Left lung (tissue), 10 donors: ENCODE measurements around the gene GMDS. TPM values are rescaled to one million over a fixed set of nuclear protein-coding genes. Genes with fewer than 3 reads are reported as not detected.

Experiments
- ATAC-seq: fragments of 200-7000 bp; cut with Tn5 transposase; one replicate; pipeline ENCODE4 v1.9.1; 2020; ENCODE audit warnings: moderate library complexity
- DNase-seq, 4 donors: peaks; one replicate each; pipeline ENCODE4 v3.0.0-alpha.2; 2013 to 2020
- H3K27ac ChIP-seq, 2 donors: fragments of 200-600 bp; sonication (generic) in 1 of 2; one replicate each; pipeline versions ENCODE4 v1.5.0 to v1.8.0; 2020 to 2021
- H3K27me3 ChIP-seq, 2 donors: fragments of 200-600 bp; sonication (generic) in 1 of 2; one replicate each; pipeline versions ENCODE4 v1.5.0 to v1.8.0; 2020 to 2021
- H3K36me3 ChIP-seq, 2 donors: fragments of 200-600 bp; sonication (generic) in 1 of 2; one replicate each; pipeline versions ENCODE4 v1.5.0 to v1.8.0; 2020 to 2021
- H3K4me1 ChIP-seq, 2 donors: fragments of 200-600 bp; one replicate each; pipeline ENCODE4 v1.8.0; 2021
- H3K4me3 ChIP-seq, 2 donors: fragments of 200-600 bp; sonication (generic) in 1 of 2; one replicate each; pipeline versions ENCODE4 v1.5.0 to v1.8.0; 2020 to 2021; ENCODE audit warnings: mild to moderate bottlenecking in 1 of 2
- H3K9me3 ChIP-seq, 2 donors: fragments of 200-600 bp; sonication (generic) in 1 of 2; one replicate each; pipeline versions ENCODE4 v1.5.0 to v1.8.0; 2020 to 2021
- CTCF ChIP-seq, 2 donors: fragments of 200-600 bp; sonication (generic) in 1 of 2; IDR thresholded peaks; one replicate each; pipeline versions ENCODE4 v1.5.0 to v1.8.0; 2021; ENCODE audit warnings: antibody characterized with exemption in 2 of 2
- intact Hi-C, 2 donors: fragments of 100-400 bp; cut with DNase I; formaldehyde crosslinking; loops; one replicate each; pipeline versions ENCODE4 v1.11.2 to v1.14.2; 2022
- polyA plus RNA-seq, 6 donors: library from polyadenylated mRNA; unstranded; fragments of 120-200 nt; gene quantifications; one replicate each; pipeline ENCODE4 v1.2.1, GENCODE V29; 2013; ENCODE audit not compliant: insufficient read length in 6 of 6
- total RNA-seq, 2 donors: library from RNA; stranded (reverse); fragmentation: NEBNext Ultra II Directional; extraction: Animal tissue kit (Norgen Biotek cat#: 25700); gene quantifications; one replicate each; pipeline ENCODE4 v1.2.1, GENCODE V29; 2021
- donor health status: DM: no; HTN: yes; CAD: no.
- donor health status: DM: no; HTN: no; CAD: no.

GMDS gene
- total and polyA plus RNA-seq, 8 donors = 16.5 to 25.4 (median 21.2) TPM

GRCh38 chr6:1840491-1841121, 404.8 kb downstream of the GMDS start:
- intact Hi-C loops = no loop called here
- Histone ChIP-seq H3K9me3 (peaks cover 0 to 4% of the 10 kb centered on the region in 2 donors), H3K27me3 (no peaks in the 10 kb centered on the region), H3K27ac (no peak overlapping the region), H3K4me1 (no peaks in the 10 kb centered on the region), H3K36me3 (no peaks in the 10 kb centered on the region), H3K4me3 (no peak overlapping the region)
- no peak for TF ChIP-seq CTCF (IDR thresholded peaks at IDR 0.05)
- DNase-seq (no peak), ATAC-seq (no peak)

GRCh38 chr6:1839361-1839760, 406.0 kb downstream of the GMDS start:
- DNase-seq = no peak
- no peaks in the 10 kb centered on the region for H3K27me3 ChIP-seq
- intact Hi-C loops = no loop called here
- TF ChIP-seq CTCF (IDR thresholded peaks at IDR 0.05) = no peak
- H3K36me3 ChIP-seq = no peaks in the 10 kb centered on the region
- H3K9me3 ChIP-seq = no peaks in the 10 kb centered on the region
- H3K27ac ChIP-seq = no peak overlapping the region
- H3K4me3 ChIP-seq = no peak overlapping the region
- ATAC-seq = no peak
- H3K4me1 ChIP-seq = no peaks in the 10 kb centered on the region

- no peaks in the 10 kb centered on the region for H3K9me3 ChIP-seq
- intact Hi-C loops = no loop called here
- DNase-seq (no peak), ATAC-seq (no peak)
- no peak for TF ChIP-seq CTCF (IDR thresholded peaks at IDR 0.05)
- H3K4me3 ChIP-seq = no peak overlapping the region
- H3K36me3 ChIP-seq = no peaks in the 10 kb centered on the region
- H3K27me3 ChIP-seq = no peaks in the 10 kb centered on the region
- no peak overlapping the region for H3K27ac ChIP-seq
- H3K4me1 ChIP-seq = no peaks in the 10 kb centered on the region
These were observed 406.7 kb downstream of the GMDS start for GRCh38 chr6:1838604-1839213.

- Histone ChIP-seq H3K27me3 (no peaks in the 10 kb centered on the region), H3K36me3 (no peaks in the 10 kb centered on the region), H3K9me3 (no peaks in the 10 kb centered on the region), H3K27ac (no peak overlapping the region), H3K4me3 (no peak overlapping the region), H3K4me1 (peaks cover 0 to 2% of the 10 kb centered on the region in 2 donors)
- no peak for TF ChIP-seq CTCF (IDR thresholded peaks at IDR 0.05)
- ATAC-seq (no peak), DNase-seq (no peak)
- intact Hi-C loops = no loop called here
These were observed 407.6 kb downstream of the GMDS start for GRCh38 chr6:1837826-1838225.

GRCh38 chr6:1836690-1837089, 408.7 kb downstream of the GMDS start:
- Histone ChIP-seq H3K9me3 (no peaks in the 10 kb centered on the region), H3K36me3 (no peaks in the 10 kb centered on the region), H3K27me3 (no peaks in the 10 kb centered on the region), H3K4me1 (peaks cover 0 to 8% of the 10 kb centered on the region in 2 donors), H3K27ac (no peak overlapping the region), H3K4me3 (no peak overlapping the region)
- intact Hi-C loops = no loop called here
- no peak for DNase-seq
- no peak for TF ChIP-seq CTCF (IDR thresholded peaks at IDR 0.05)
- no peak for ATAC-seq
